Esophagus squamous epithelium (tissue), 4 donors: ENCODE measurements around the gene AP3B1.

ENCODE experiments used
- POLR2A ChIP-seq, 4 donors: fragments of 450-650 bp; IDR thresholded peaks; one replicate each; pipeline ENCODE4 v1.6.1; 2017; ENCODE audit warnings: antibody characterized with exemption in 4 of 4, mild to moderate bottlenecking in 4 of 4, moderate library complexity in 3 of 4
- TF ChIP-seq, protein P1 (sequence below), 6 experiments: fragments of 450-650 bp in 4 of 6; fragments of 200-600 bp in 2 of 6; sonication (generic) in 2 of 6; IDR thresholded peaks; one replicate each; pipeline ENCODE4 v1.5.1; 2016 to 2019; ENCODE audit warnings: antibody characterized with exemption in 6 of 6, mild to moderate bottlenecking in 4 of 6, moderate library complexity in 4 of 6

- TF ChIP-seq, protein P1, sequence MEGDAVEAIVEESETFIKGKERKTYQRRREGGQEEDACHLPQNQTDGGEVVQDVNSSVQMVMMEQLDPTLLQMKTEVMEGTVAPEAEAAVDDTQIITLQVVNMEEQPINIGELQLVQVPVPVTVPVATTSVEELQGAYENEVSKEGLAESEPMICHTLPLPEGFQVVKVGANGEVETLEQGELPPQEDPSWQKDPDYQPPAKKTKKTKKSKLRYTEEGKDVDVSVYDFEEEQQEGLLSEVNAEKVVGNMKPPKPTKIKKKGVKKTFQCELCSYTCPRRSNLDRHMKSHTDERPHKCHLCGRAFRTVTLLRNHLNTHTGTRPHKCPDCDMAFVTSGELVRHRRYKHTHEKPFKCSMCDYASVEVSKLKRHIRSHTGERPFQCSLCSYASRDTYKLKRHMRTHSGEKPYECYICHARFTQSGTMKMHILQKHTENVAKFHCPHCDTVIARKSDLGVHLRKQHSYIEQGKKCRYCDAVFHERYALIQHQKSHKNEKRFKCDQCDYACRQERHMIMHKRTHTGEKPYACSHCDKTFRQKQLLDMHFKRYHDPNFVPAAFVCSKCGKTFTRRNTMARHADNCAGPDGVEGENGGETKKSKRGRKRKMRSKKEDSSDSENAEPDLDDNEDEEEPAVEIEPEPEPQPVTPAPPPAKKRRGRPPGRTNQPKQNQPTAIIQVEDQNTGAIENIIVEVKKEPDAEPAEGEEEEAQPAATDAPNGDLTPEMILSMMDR (IDR thresholded peaks at IDR 0.05), result no peak
- TF ChIP-seq POLR2A (IDR thresholded peaks at IDR 0.05), result no peak
Measured at GRCh38 chr5:78075301-78075700, 219.2 kb downstream of the AP3B1 start.
